ENCODE data around the gene ZDHHC5. TPM values are rescaled to one million over a fixed set of nuclear protein-coding genes. Genes with fewer than 3 reads are reported as not detected.

The ZDHHC5 gene
- total RNA-seq, 1 experiment from 2014 or later: 64.1 TPM

GRCh38 chr11:57746920-57747319 lies 79.0 kb downstream of the ZDHHC5 start:
- no peak overlapping the region for H3K9ac ChIP-seq (ENCODE audit: low read length)
- H3K4me2 ChIP-seq (ENCODE audit: low read length): no peak overlapping the region
- no peak overlapping the region for H3K4me3 ChIP-seq (replicated peaks in 1 of 2; ENCODE audit: low read depth in 1 of 2, low read length in 2 of 2)
- H4K20me1 ChIP-seq (ENCODE audit: insufficient read depth): no peaks in the 10 kb centered on the region
- H3K27ac ChIP-seq (ENCODE audit: low read depth, low read length): no peak overlapping the region
- H3K27me3 ChIP-seq (ENCODE audit: insufficient read depth, low read length): no peaks in the 10 kb centered on the region
- intact Hi-C loops (cut with micrococcal nuclease): no loop called here
- ChIA-PET POLR2A (no interaction called here), CTCF (interaction anchor here (6.2 kb wide), 1 partner anchor 54 kb away, joined by 95 read pairs; no protein-coding TSS in a partner anchor), RAD21 (ENCODE audit: low non-redundant PET in 1 of 2, low total read pairs in 2 of 2, uncharacterized antibody in 2 of 2, unreplicated experiment in 2 of 2) (no interaction called here)
- peaks cover 20% of the 10 kb centered on the region for H3K79me2 ChIP-seq (ENCODE audit: insufficient read depth, low read length)
- H3K36me3 ChIP-seq (ENCODE audit: control insufficient read depth in 1 of 2, insufficient read depth in 2 of 2, low read length in 2 of 2): peaks cover 12 to 23% of the 10 kb centered on the region in 2 experiments; a peak in 3 of 4 replicates
- no peaks in the 10 kb centered on the region for H3K9me2 ChIP-seq (ENCODE audit: insufficient read depth)
- TF ChIP-seq SRF (IDR thresholded peaks at IDR 0.05; ENCODE audit: low read depth): no peak
- TF ChIP-seq MAX (IDR thresholded peaks at IDR 0.05): no peak
- TF ChIP-seq CEBPB (IDR thresholded peaks at IDR 0.05; ENCODE audit: low read depth): no peak
- no peak for TF ChIP-seq EZH2phosphoT487 (IDR thresholded peaks at IDR 0.05; ENCODE audit: borderline replicate concordance)
- TF ChIP-seq EGR1 (IDR thresholded peaks at IDR 0.05; ENCODE audit: low read depth): no peak
- TF ChIP-seq RAD21 (IDR thresholded peaks at IDR 0.05; ENCODE audit: low read depth): no peak
- TF ChIP-seq ATF3 (IDR thresholded peaks at IDR 0.05): no peak
- BruUV-seq (replicated peaks): no TSS peak
- H3K9me3 ChIP-seq (ENCODE audit: control insufficient read depth in 1 of 2, insufficient read depth in 1 of 2, low read depth in 1 of 2, low read length in 2 of 2): no peaks in the 10 kb centered on the region
- ATAC-seq (no peak), DNase-seq (ENCODE audit: low read depth, low spot score) (no peak)
- H3K4me1 ChIP-seq (ENCODE audit: control insufficient read depth in 1 of 2, insufficient read depth in 2 of 2, low read length in 2 of 2): peaks cover 0 to 15% of the 10 kb centered on the region in 2 experiments; a peak in 2 of 4 replicates
- no peak overlapping the region for H2AFZ ChIP-seq (ENCODE audit: low read depth, low read length, poor library complexity, severe bottlenecking)

MicroRNAs encoded within 50 kb of the gene (microRNA counts, 767-probe panel; counts per million panel counts)
- microRNA hsa-miR-130a-3p: 17,889 counts per million, percentile 29 among the panel's probes with 10 or more counts

Small RNAs within 50 kb of the gene (microRNA-seq; reads per million reads assigned to microRNA genes)
- gene MIR130A (ENCODE audit: borderline number of aligned reads): 4,717 reads per million, percentile 91 among the genes with 10 or more reads in this experiment

Other genes starting within 250 kb of the ZDHHC5 start
- 36.9 TPM for gene SLC43A3, start 241.0 kb upstream of the ZDHHC5 start, total RNA-seq (2021; ENCODE audit: unreplicated experiment)
- gene RTN4RL2, start 207.6 kb upstream of the ZDHHC5 start, total RNA-seq (2021; ENCODE audit: unreplicated experiment): 24.0 TPM
- 11.8 TPM for gene SLC43A1, start 152.4 kb upstream of the ZDHHC5 start, total RNA-seq (2021; ENCODE audit: unreplicated experiment)
- gene TIMM10, start 137.4 kb upstream of the ZDHHC5 start, total RNA-seq (2021; ENCODE audit: unreplicated experiment): 65.6 TPM
- not detected for gene SMTNL1, start 130.5 kb upstream of the ZDHHC5 start, total RNA-seq (2021; ENCODE audit: unreplicated experiment)
- 24.8 TPM for gene UBE2L6, start 100.4 kb upstream of the ZDHHC5 start, total RNA-seq (2021; ENCODE audit: unreplicated experiment)
- gene SERPING1, start 70.4 kb upstream of the ZDHHC5 start, total RNA-seq (2021; ENCODE audit: unreplicated experiment): 3.4 TPM
- gene YPEL4, start 18.2 kb upstream of the ZDHHC5 start, total RNA-seq (2021; ENCODE audit: unreplicated experiment): 0.32 TPM
- 17.7 TPM for gene CLP1, start 10.4 kb upstream of the ZDHHC5 start, total RNA-seq (2021; ENCODE audit: unreplicated experiment)
- gene MED19, start 44.1 kb downstream of the ZDHHC5 start, total RNA-seq (2021; ENCODE audit: unreplicated experiment): 18.0 TPM
- 93.9 TPM for gene TMX2, start 44.5 kb downstream of the ZDHHC5 start, total RNA-seq (2021; ENCODE audit: unreplicated experiment)
- gene SELENOH, start 73.4 kb downstream of the ZDHHC5 start, total RNA-seq (2021; ENCODE audit: unreplicated experiment): 194 TPM
- not detected for gene BTBD18, start 83.7 kb downstream of the ZDHHC5 start, total RNA-seq (2021; ENCODE audit: unreplicated experiment)
- 157 TPM for gene CTNND1, start 93.7 kb downstream of the ZDHHC5 start, total RNA-seq (2021; ENCODE audit: unreplicated experiment)

All from HCT116 (cell line).